ENCODE results near the gene MYPOP.
"Not testable (repeated sequence)": the region's sequence is repeated elsewhere in the genome, so short reads cannot be mapped to it uniquely, and the experiment has no call there.

MYPOP gene

GRCh38 chr19:45882652-45883585 is 19.5 kb downstream of the MYPOP start:
- peak overlapping the region; percentile 55; the same call in 1 of the 2 replicates for H3K4me3 ChIP-seq (ENCODE audit: low read length)

GRCh38 chr19:45881909-45882528 is 20.4 kb downstream of the MYPOP start:
- no peak overlapping the region; the same call in 1 of the 2 replicates for H3K4me3 ChIP-seq (ENCODE audit: low read length)
- TF ChIP-seq ZNF274 (IDR thresholded peaks at IDR 0.05; ENCODE audit: low read depth, low read length) = no peak

More at GRCh38 chr19:45882652-45883585, 19.5 kb downstream of the MYPOP start:
- no peak for TF ChIP-seq ZNF274 (IDR thresholded peaks at IDR 0.05; ENCODE audit: low read depth, low read length)

GRCh38 chr19:45881082-45881908 is 21.1 kb downstream of the MYPOP start:
- H3K4me3 ChIP-seq (ENCODE audit: low read length) = no peak overlapping the region; the same call in 1 of the 2 replicates
- no peak for TF ChIP-seq ZNF274 (IDR thresholded peaks at IDR 0.05; ENCODE audit: low read depth, low read length)

- no peak overlapping the region for H3K4me3 ChIP-seq (ENCODE audit: low read length)
- no peak for TF ChIP-seq ZNF274 (IDR thresholded peaks at IDR 0.05; ENCODE audit: low read depth, low read length)
Measured at GRCh38 chr19:45879971-45880370, 22.4 kb downstream of the MYPOP start.

GRCh38 chr19:45879055-45879454 is 23.4 kb downstream of the MYPOP start:
- H3K4me3 ChIP-seq (ENCODE audit: low read length) = no peak overlapping the region
- no peak for TF ChIP-seq ZNF274 (IDR thresholded peaks at IDR 0.05; ENCODE audit: low read depth, low read length)

GRCh38 chr19:45878043-45878794 is 24.2 kb downstream of the MYPOP start:
- H3K4me3 ChIP-seq (ENCODE audit: low read length) = no peak overlapping the region
- TF ChIP-seq ZNF274 (IDR thresholded peaks at IDR 0.05; ENCODE audit: low read depth, low read length) = no peak

- peak overlapping the region; percentile 2; the same call in 1 of the 2 replicates for H3K4me3 ChIP-seq (ENCODE audit: low read length)
- TF ChIP-seq ZNF274 (IDR thresholded peaks at IDR 0.05; ENCODE audit: low read depth, low read length) = no peak
Measured at GRCh38 chr19:45876411-45877197, 25.8 kb downstream of the MYPOP start.

GRCh38 chr19:45876161-45876410 is 26.3 kb downstream of the MYPOP start:
- H3K4me3 ChIP-seq (ENCODE audit: low read length) = no peak overlapping the region
- no peak for TF ChIP-seq ZNF274 (IDR thresholded peaks at IDR 0.05; ENCODE audit: low read depth, low read length)

GRCh38 chr19:45874620-45874966 is 27.8 kb downstream of the MYPOP start:
- no peak overlapping the region for H3K4me3 ChIP-seq (ENCODE audit: low read length)
- no peak for TF ChIP-seq ZNF274 (IDR thresholded peaks at IDR 0.05; ENCODE audit: low read depth, low read length)

GRCh38 chr19:45873219-45873772 is 29.1 kb downstream of the MYPOP start:
- no peak for TF ChIP-seq ZNF274 (IDR thresholded peaks at IDR 0.05; ENCODE audit: low read depth, low read length)

GRCh38 chr19:45872095-45872919 is 30.1 kb downstream of the MYPOP start:
- H3K4me3 ChIP-seq (ENCODE audit: low read length) = no peak overlapping the region
- no peak for TF ChIP-seq ZNF274 (IDR thresholded peaks at IDR 0.05; ENCODE audit: low read depth, low read length)

More at GRCh38 chr19:45873219-45873772, 29.1 kb downstream of the MYPOP start:
- H3K4me3 ChIP-seq (ENCODE audit: low read length) = no peak overlapping the region

GRCh38 chr19:45870798-45871197 is 31.6 kb downstream of the MYPOP start:
- H3K4me3 ChIP-seq (ENCODE audit: low read length) = no peak overlapping the region
- no peak for TF ChIP-seq ZNF274 (IDR thresholded peaks at IDR 0.05; ENCODE audit: low read depth, low read length)

GRCh38 chr19:45867241-45867640 is 35.2 kb downstream of the MYPOP start:
- H3K4me3 ChIP-seq (ENCODE audit: low read length) = not testable (repeated sequence)
